NCI-H1694 (cell line): ENCODE measurements around the gene NDRG2.

Experiments used
- DNase-seq: peaks from one replicate; lab custom pipeline; 2025; lab: John Stamatoyannopoulos, UW

Gene NDRG2

GRCh38 chr14:21024585-21025370 is at the start of gene NDRG2:
Gene NDRG2 (minus strand): TSS chr14:21025061. CDS start chr14:21023315, 1,746 bp downstream.
- DNase-seq = peak; percentile 32

DNA sequence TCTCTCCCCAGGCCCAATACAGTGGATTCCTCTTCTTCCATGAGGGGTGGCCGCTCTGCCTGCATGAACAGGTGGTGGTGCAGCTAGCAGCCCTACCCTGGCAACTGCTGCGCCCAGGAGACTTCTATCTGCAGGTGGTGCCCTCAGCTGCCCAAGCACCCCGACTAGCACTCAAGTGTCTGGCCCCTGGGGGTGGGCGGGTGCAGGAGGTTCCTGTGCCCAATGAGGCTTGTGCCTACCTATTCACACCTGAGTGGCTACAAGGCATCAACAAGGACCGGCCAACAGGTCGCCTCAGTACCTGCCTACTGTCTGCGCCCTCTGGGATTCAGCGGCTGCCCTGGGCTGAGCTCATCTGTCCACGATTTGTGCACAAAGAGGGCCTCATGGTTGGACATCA is 49.1 kb upstream of the NDRG2 start:
- DNase-seq = no peak

GRCh38 chr14:21072781-21073339 is 48.0 kb upstream of the NDRG2 start:
- no peak for DNase-seq

DNA sequence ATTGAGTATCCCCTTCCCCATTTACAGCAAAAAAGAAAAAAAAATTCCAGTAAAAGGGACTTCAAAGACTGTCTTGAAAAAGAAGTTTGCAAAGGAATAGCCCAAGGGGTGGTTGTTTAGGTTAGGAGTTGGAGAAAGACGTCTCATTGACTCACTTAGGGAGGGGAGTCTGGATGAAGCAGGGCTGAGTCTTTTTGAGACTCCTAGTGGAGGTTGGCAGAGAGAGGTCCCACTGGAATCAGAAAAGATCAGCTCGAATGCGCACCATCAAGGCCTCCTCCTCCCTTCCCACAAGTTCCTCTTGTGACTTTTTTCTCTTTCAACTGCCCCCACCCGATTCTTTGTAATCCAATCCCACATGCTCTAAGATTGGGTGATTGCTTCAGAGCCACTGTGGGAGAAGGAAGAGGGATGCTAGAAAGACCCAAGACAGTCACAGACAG is 47.2 kb upstream of the NDRG2 start:
- DNase-seq = no peak

DNA sequence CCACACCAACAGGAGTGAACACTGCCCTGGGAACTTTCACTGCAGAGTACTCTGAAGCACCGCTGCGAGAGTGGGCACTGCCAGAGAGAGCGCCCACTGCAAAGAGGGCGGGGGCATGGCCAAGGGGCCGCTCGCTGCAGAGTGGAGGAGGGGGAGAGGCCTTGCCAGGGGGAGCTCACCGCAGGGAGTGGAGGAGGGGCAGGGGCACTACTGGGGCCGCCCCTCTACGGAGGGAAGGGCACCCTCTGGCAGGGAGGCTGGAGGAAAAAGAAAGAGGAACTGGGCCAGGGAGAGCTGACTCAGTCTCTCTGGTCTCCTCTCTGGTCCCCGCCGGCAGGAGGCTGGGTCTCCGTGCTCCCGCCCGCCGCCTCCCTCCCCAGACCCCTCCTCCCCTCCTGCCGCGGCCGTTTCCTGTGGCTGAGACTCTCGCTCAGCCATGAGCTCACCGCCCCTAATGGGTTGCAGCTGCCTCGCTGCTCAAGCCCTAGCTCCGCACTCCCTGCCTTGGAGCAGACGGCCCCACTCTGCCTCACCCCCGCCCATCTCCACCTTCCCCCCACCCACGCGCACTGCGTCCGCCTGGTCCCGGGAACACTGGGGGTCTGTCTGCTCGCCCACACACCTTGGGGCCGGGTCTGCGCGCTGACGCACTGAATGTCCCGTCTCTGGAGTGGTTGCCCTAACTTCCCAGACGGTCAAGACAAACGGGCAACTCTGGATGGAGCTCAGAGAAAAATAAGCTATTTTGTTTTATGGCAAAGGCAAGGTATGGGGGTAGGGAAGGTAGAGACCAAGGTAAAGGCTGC is 46.6 kb upstream of the NDRG2 start:
- DNase-seq = no peak

GRCh38 chr14:21070610-21071224 is 45.9 kb upstream of the NDRG2 start:
- no peak for DNase-seq

GRCh38 chr14:21070083-21070609 is 45.3 kb upstream of the NDRG2 start, which contains the start of gene ARHGEF40:
Gene ARHGEF40 (plus strand): TSS chr14:21070304. CDS start chr14:21070397, 93 bp downstream.
- no peak for DNase-seq

- no peak for DNase-seq
These were observed 44.7 kb upstream of the NDRG2 start for GRCh38 chr14:21069388-21070082.

GRCh38 chr14:21068521-21069387 is 43.9 kb upstream of the NDRG2 start:
- DNase-seq = peak; percentile 55

- peak; percentile 31 for DNase-seq
These were observed 42.1 kb upstream of the NDRG2 start for GRCh38 chr14:21066882-21067502.

DNA sequence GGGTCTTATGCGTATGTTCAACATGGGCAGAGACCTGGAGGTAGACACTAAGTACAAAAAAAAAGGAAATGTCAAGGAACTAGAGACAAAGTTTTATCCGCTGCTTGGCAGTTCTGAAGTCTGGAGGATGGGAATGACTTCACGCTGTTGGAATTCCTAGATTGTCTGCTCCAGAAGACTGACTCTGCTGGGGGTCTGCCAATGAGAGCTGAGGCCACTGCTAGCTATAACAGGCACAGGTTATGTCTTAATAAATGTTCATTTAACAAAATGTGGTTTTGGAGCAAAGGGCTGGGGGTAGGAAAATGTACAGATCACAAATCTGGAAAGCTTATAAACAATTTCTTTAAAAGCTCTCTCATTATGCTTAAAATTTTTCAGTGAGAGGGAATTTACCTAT is 38.6 kb upstream of the NDRG2 start:
- no peak for DNase-seq

GRCh38 chr14:21061347-21061668 is 36.4 kb upstream of the NDRG2 start:
- DNase-seq = no peak

DNA sequence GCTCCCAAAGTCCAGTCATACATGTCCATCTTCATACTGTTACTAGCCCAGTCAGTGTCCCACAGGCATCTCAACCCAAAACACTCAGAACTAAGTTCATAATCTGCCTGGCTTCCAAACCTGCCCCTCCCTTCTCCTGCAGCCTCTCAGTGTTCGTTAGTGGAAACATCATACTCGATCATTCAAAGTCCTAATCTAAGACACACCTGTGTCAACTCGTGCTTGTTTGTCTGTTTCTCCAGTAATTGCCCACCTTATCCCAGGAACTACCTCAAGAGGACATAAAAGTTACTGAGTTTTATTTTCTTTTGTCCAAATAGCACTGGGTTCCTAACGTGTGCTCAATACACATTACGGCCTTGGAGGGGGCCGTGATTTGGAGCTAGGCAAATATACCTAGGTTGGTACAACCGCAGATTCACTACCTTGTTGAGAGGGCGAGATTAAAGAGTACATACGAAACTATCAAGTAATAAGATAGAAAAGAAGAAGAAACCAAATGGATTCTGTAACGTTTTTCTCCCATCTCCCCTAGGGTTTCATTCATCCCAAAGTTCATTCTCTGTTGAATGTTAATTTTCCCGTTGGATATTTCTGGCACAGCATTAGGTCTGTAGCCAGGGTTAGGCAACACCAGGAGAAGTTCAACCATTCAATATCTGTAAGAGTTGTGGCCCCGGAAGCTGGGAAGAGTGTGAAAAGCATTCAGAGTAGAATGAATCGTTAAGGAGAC is 35.9 kb upstream of the NDRG2 start:
- no peak for DNase-seq

GRCh38 chr14:21059842-21060613 is 35.2 kb upstream of the NDRG2 start:
- no peak for DNase-seq

- DNase-seq = no peak
These were observed 34.0 kb upstream of the NDRG2 start for GRCh38 chr14:21058903-21059302.

GRCh38 chr14:21057803-21058675 is 33.2 kb upstream of the NDRG2 start, which contains the start of gene RNASE8:
Gene RNASE8 (plus strand): TSS chr14:21057822. CDS start chr14:21057893, 71 bp downstream.
- no peak for DNase-seq

- no peak for DNase-seq
These were observed 31.8 kb upstream of the NDRG2 start for GRCh38 chr14:21056520-21057163.
